Liver (tissue), 9 donors: ENCODE results near the gene PALD1. TPM values are rescaled to one million over a fixed set of nuclear protein-coding genes. Genes with fewer than 3 reads are reported as not detected.

ENCODE experiments used
- DNase-seq: peaks from one replicate; pipeline ENCODE4 v3.0.0-alpha.2; 2017; ENCODE audit warnings: low spot score
- H3K27ac ChIP-seq, 2 donors: one replicate each; pipeline ENCODE4 v1.7.0; 2013; ENCODE audit warnings: inconsistent platforms in 2 of 2, low read length in 2 of 2, control low read depth in 1 of 2, low read depth in 1 of 2, mild to moderate bottlenecking in 1 of 2
- H3K27me3 ChIP-seq, 4 donors: one replicate each; pipeline versions ENCODE4 v1.6.1 to v1.7.0; 2013; ENCODE audit warnings: low read length in 3 of 4, inconsistent platforms in 1 of 4, mild to moderate bottlenecking in 1 of 4, moderate library complexity in 1 of 4; ENCODE audit not compliant: control insufficient read depth in 4 of 4, insufficient read depth in 4 of 4
- H3K36me3 ChIP-seq, 4 donors: one replicate each; pipeline versions ENCODE4 v1.6.1 to v1.7.0; 2013; ENCODE audit warnings: low read length in 3 of 4, mild to moderate bottlenecking in 3 of 4, low read depth in 1 of 4, moderate library complexity in 1 of 4; ENCODE audit not compliant: control insufficient read depth in 4 of 4, insufficient read depth in 3 of 4
- H3K4me1 ChIP-seq, 4 donors: one replicate each; pipeline versions ENCODE4 v1.6.1 to v1.7.0; 2013; ENCODE audit warnings: low read length in 3 of 4, mild to moderate bottlenecking in 3 of 4, moderate library complexity in 1 of 4; ENCODE audit not compliant: control insufficient read depth in 4 of 4, insufficient read depth in 4 of 4
- H3K4me3 ChIP-seq, 3 donors: one replicate each; pipeline versions ENCODE4 v1.6.1 to v1.7.0; 2013; ENCODE audit warnings: low read length in 3 of 3, control low read depth in 1 of 3, low read depth in 1 of 3, mild to moderate bottlenecking in 1 of 3
- H3K9ac ChIP-seq, 2 donors: one replicate each; pipeline ENCODE4 v1.7.0; 2013; ENCODE audit warnings: low read length in 2 of 2, mild to moderate bottlenecking in 2 of 2, moderate library complexity in 2 of 2, control low read depth in 1 of 2, low read depth in 1 of 2
- H3K9me3 ChIP-seq, 4 donors: one replicate each; pipeline versions ENCODE4 v1.6.1 to v1.7.0; 2013; ENCODE audit warnings: low read length in 3 of 4; ENCODE audit not compliant: control insufficient read depth in 4 of 4
- ATF3 ChIP-seq: IDR thresholded peaks from 2 replicates; pipeline ENCODE4 v1.6.1; 2016; ENCODE audit warnings: antibody characterized with exemption
- CTCF ChIP-seq: fragments of 150-350 bp; IDR thresholded peaks from 2 replicates; pipeline ENCODE4 v1.5.1; 2017; ENCODE audit warnings: improper control_type of control experiment, low read depth, low read length; ENCODE audit not compliant: missing input control
- EGR1 ChIP-seq, 2 donors: IDR thresholded peaks; 2 replicates each; pipeline ENCODE4 v1.6.1; 2016 to 2018; ENCODE audit warnings: antibody characterized with exemption in 2 of 2, low read depth in 2 of 2
- FOXA1 ChIP-seq: IDR thresholded peaks from 2 replicates; pipeline ENCODE4 v1.6.1; 2016; ENCODE audit warnings: antibody characterized with exemption
- GABPA ChIP-seq, 2 donors: IDR thresholded peaks in 1 of 2; conservative IDR thresholded peaks in 1 of 2; 2 replicates each; pipeline ENCODE4 v1.6.1; 2016; ENCODE audit warnings: antibody characterized with exemption in 2 of 2, mild to moderate bottlenecking in 1 of 2, moderate library complexity in 1 of 2
- MAX ChIP-seq: IDR thresholded peaks from 2 replicates; pipeline ENCODE4 v1.6.1; 2016; ENCODE audit warnings: antibody characterized with exemption
- NR2F2 ChIP-seq: IDR thresholded peaks from 2 replicates; pipeline ENCODE4 v1.6.1; 2016; ENCODE audit warnings: antibody characterized with exemption
- RAD21 ChIP-seq, 2 donors: IDR thresholded peaks; 2 replicates each; pipeline ENCODE4 v1.6.1; 2016; ENCODE audit warnings: antibody characterized with exemption in 2 of 2, mild to moderate bottlenecking in 2 of 2
- REST ChIP-seq: IDR thresholded peaks from 2 replicates; pipeline ENCODE4 v1.6.1; 2016; ENCODE audit warnings: antibody characterized with exemption, mild to moderate bottlenecking
- RXRA ChIP-seq, 2 donors: IDR thresholded peaks; 2 replicates each; pipeline ENCODE4 v1.6.1; 2017 to 2018; ENCODE audit warnings: antibody characterized with exemption in 2 of 2, mild to moderate bottlenecking in 1 of 2
- TAF1 ChIP-seq: conservative IDR thresholded peaks from 2 replicates; pipeline ENCODE4 v1.6.1; 2016; ENCODE audit warnings: antibody characterized with exemption, mild to moderate bottlenecking
- YY1 ChIP-seq: IDR thresholded peaks from 2 replicates; pipeline ENCODE4 v1.6.1; 2016; ENCODE audit warnings: antibody characterized with exemption, mild to moderate bottlenecking
- ZBTB33 ChIP-seq: IDR thresholded peaks from 2 replicates; pipeline ENCODE4 v1.6.1; 2016; ENCODE audit warnings: antibody characterized with exemption
- WGBS: extraction: QIAGEN DNeasy Blood & Tissue Kit; methylation state at CpG from one replicate; pipeline ENCODE4 v1.1.7; 2013; 5-methylcytosine and 5-hydroxymethylcytosine counted together
- polyA plus RNA-seq, 2 donors: library from polyadenylated mRNA; stranded (reverse) in 1 of 2; unstranded in 1 of 2; fragments of 200-250 nt in 1 of 2; fragments of >200 nt in 1 of 2; fragmentation: Nextera tagmentation in 1 of 2; extraction: Ambion mirVana in 1 of 2; gene quantifications; one replicate each; pipeline versions ENCODE4 v1.2.1 to v1.2.3, GENCODE V29; 2013 to 2015
- total RNA-seq, 2 donors: library from RNA; depleted of rRNA; stranded (reverse); fragments of >200 nt; gene quantifications; one replicate each; pipeline ENCODE4 v1.2.3, GENCODE V29; 2014
- donor health status: healthy.
- donor health status: healthy.
- donor health status: healthy.
- donor health status: healthy.
- donor health status: healthy.

PALD1 gene
- total and polyA plus RNA-seq, 4 donors: 0.72 to 4.2 (median 1.4) TPM

GRCh38 chr10:70498970-70499835 is 20.6 kb downstream of the PALD1 start:
- peaks cover 0 to 13% (median 0%) of the 10 kb centered on the region in 4 donors for H3K4me1 ChIP-seq
- no peaks in the 10 kb centered on the region for H3K9me3 ChIP-seq
- no peaks in the 10 kb centered on the region for H3K27me3 ChIP-seq
- no peak overlapping the region for H3K9ac ChIP-seq
- H3K27ac ChIP-seq: peak overlapping the region in 1 of 2 donors; percentile 15
- TF ChIP-seq RXRA (IDR thresholded peaks at IDR 0.05) (no peak), NR2F2 (peak; percentile 13)
- WGBS: 72% methylated on average over 10 of the region's 10 CpGs
- no peak for DNase-seq
- no peaks in the 10 kb centered on the region for H3K36me3 ChIP-seq
- no peak overlapping the region for H3K4me3 ChIP-seq

- Histone ChIP-seq H3K4me1 (peaks cover 0 to 13% (median 0%) of the 10 kb centered on the region in 4 donors), H3K27me3 (no peaks in the 10 kb centered on the region), H3K4me3 (no peak overlapping the region), H3K27ac (peak overlapping the region; percentile 8 to 15), H3K9ac (no peak overlapping the region), H3K36me3 (no peaks in the 10 kb centered on the region), H3K9me3 (no peaks in the 10 kb centered on the region)
- WGBS: 75% methylated on average over 4 of the region's 4 CpGs
- no peak for TF ChIP-seq ZBTB33
- TF ChIP-seq YY1: no peak
- no peak for TF ChIP-seq FOXA1
- no peak for TF ChIP-seq CTCF
- TF ChIP-seq RXRA (IDR thresholded peaks at IDR 0.05): no peak
- TF ChIP-seq GABPA (IDR thresholded peaks at IDR 0.05 in 1 of 2, conservative IDR thresholded peaks at IDR 0.05 in 1 of 2): no peak
- no peak for TF ChIP-seq RAD21 (IDR thresholded peaks at IDR 0.05)
- no peak for TF ChIP-seq ATF3
- no peak for TF ChIP-seq MAX
- TF ChIP-seq TAF1: no peak
- no peak for TF ChIP-seq REST
- TF ChIP-seq EGR1 (IDR thresholded peaks at IDR 0.05; ENCODE audit: low read depth in 2 of 2): no peak
- DNase-seq: no peak
These were observed 21.2 kb downstream of the PALD1 start for GRCh38 chr10:70499836-70500167.
